Measurements from ENCODE around the gene PIEZO1. TPM values are rescaled to one million over a fixed set of nuclear protein-coding genes. Genes with fewer than 3 reads are reported as not detected.

PIEZO1 gene
- total RNA-seq, 4 donors from 2014 or later, result 62.3 to 161 (median 123) TPM

- Histone ChIP-seq H3K4me1 (peaks cover 0 to 16% of the 10 kb centered on the region in 2 donors), H3K9me3 (no peaks in the 10 kb centered on the region), H3K27me3 (no peaks in the 10 kb centered on the region), H3K4me3 (no peak overlapping the region), H3K36me3 (no peaks in the 10 kb centered on the region), H3K27ac (no peak overlapping the region)
- DNase-seq, result no peak
- intact Hi-C loops (cut with DNase I; ENCODE audit: low total_unique reads), result no loop called here
- TF ChIP-seq POLR2A (IDR thresholded peaks at IDR 0.05) (no peak), CTCF (IDR thresholded peaks at IDR 0.05) (no peak)
Observed at GRCh38 chr16:88815227-88815626, 30.2 kb upstream of the PIEZO1 start.

- H3K9me3 ChIP-seq, result no peaks in the 10 kb centered on the region
- H3K27ac ChIP-seq, result no peak overlapping the region
- TF ChIP-seq CTCF (IDR thresholded peaks at IDR 0.05), result no peak
- no peak for TF ChIP-seq POLR2A (IDR thresholded peaks at IDR 0.05)
- no peak for DNase-seq
- no peak overlapping the region for H3K4me3 ChIP-seq
- intact Hi-C loops (cut with DNase I; ENCODE audit: low total_unique reads), result no loop called here
- H3K36me3 ChIP-seq, result no peaks in the 10 kb centered on the region
- peaks cover 0 to 18% of the 10 kb centered on the region in 2 donors for H3K4me1 ChIP-seq
- no peaks in the 10 kb centered on the region for H3K27me3 ChIP-seq
Observed at GRCh38 chr16:88814144-88814502, 29.1 kb upstream of the PIEZO1 start.

GRCh38 chr16:88813269-88814143 is 28.5 kb upstream of the PIEZO1 start:
- Histone ChIP-seq H3K27me3 (no peaks in the 10 kb centered on the region), H3K4me3 (no peak overlapping the region), H3K9me3 (no peaks in the 10 kb centered on the region), H3K36me3 (no peaks in the 10 kb centered on the region), H3K4me1 (peaks cover 0 to 18% of the 10 kb centered on the region in 2 donors), H3K27ac (peak overlapping the region; percentile 90 to 95)
- DNase-seq, result no peak
- TF ChIP-seq POLR2A (IDR thresholded peaks at IDR 0.05) (no peak), CTCF (IDR thresholded peaks at IDR 0.05) (no peak)
- intact Hi-C loops (cut with DNase I; ENCODE audit: low total_unique reads), result no loop called here

GRCh38 chr16:88812513-88813268 is 27.7 kb upstream of the PIEZO1 start:
- H3K27me3 ChIP-seq, result no peaks in the 10 kb centered on the region
- peak; percentile 54 to 73 for DNase-seq
- H3K4me1 ChIP-seq, result peaks cover 0 to 18% of the 10 kb centered on the region in 2 donors
- intact Hi-C loops (cut with DNase I; ENCODE audit: low total_unique reads), result no loop called here
- TF ChIP-seq POLR2A (IDR thresholded peaks at IDR 0.05) (no peak), CTCF (IDR thresholded peaks at IDR 0.05) (peak in 2 of 4 experiments; percentile 2 to 4)
- H3K4me3 ChIP-seq, result peak overlapping the region; percentile 60 to 66
- no peaks in the 10 kb centered on the region for H3K9me3 ChIP-seq
- peak overlapping the region; percentile 90 to 95 for H3K27ac ChIP-seq
- H3K36me3 ChIP-seq, result no peaks in the 10 kb centered on the region
